Measurements from ENCODE around the gene PLA2G6.
"Not testable (repeated sequence)": the region's sequence is repeated elsewhere in the genome, so short reads cannot be mapped to it uniquely, and the experiment has no call there.

PLA2G6 gene

GRCh38 chr22:38126928-38127668 lies 54.5 kb downstream of the PLA2G6 start:
- Histone ChIP-seq H3K36me3 (ENCODE audit: control insufficient read depth, insufficient read depth, low read length) (no peaks in the 10 kb centered on the region), H3K9ac (ENCODE audit: low read length) (no peak overlapping the region), H3K4me1 (ENCODE audit: control insufficient read depth, insufficient read depth, low read length) (no peaks in the 10 kb centered on the region), H3K27ac (ENCODE audit: low read depth, low read length) (no peak overlapping the region), H3K4me3 (ENCODE audit: low read length) (no peak overlapping the region), H3K27me3 (ENCODE audit: control insufficient read depth, insufficient read depth, low read length) (no peaks in the 10 kb centered on the region)

GRCh38 chr22:38125751-38126201 lies 55.9 kb downstream of the PLA2G6 start:
- H3K27me3 ChIP-seq (ENCODE audit: control insufficient read depth, insufficient read depth, low read length), result no peaks in the 10 kb centered on the region
- H3K4me1 ChIP-seq (ENCODE audit: control insufficient read depth, insufficient read depth, low read length), result no peaks in the 10 kb centered on the region
- no peaks in the 10 kb centered on the region for H3K36me3 ChIP-seq (ENCODE audit: control insufficient read depth, insufficient read depth, low read length)
- H3K9ac ChIP-seq (ENCODE audit: low read length), result no peak overlapping the region
- no peak overlapping the region for H3K4me3 ChIP-seq (ENCODE audit: low read length)
- H3K27ac ChIP-seq (ENCODE audit: low read depth, low read length), result no peak overlapping the region

GRCh38 chr22:38125038-38125610 lies 56.5 kb downstream of the PLA2G6 start:
- H3K4me1 ChIP-seq (ENCODE audit: control insufficient read depth, insufficient read depth, low read length), result no peaks in the 10 kb centered on the region
- no peak overlapping the region for H3K27ac ChIP-seq (ENCODE audit: low read depth, low read length)
- H3K36me3 ChIP-seq (ENCODE audit: control insufficient read depth, insufficient read depth, low read length), result no peaks in the 10 kb centered on the region
- H3K9ac ChIP-seq (ENCODE audit: low read length), result no peak overlapping the region
- H3K27me3 ChIP-seq (ENCODE audit: control insufficient read depth, insufficient read depth, low read length), result no peaks in the 10 kb centered on the region
- H3K4me3 ChIP-seq (ENCODE audit: low read length), result no peak overlapping the region

- H3K4me3 ChIP-seq (ENCODE audit: low read length), result no peak overlapping the region
- no peak overlapping the region for H3K9ac ChIP-seq (ENCODE audit: low read length)
- H3K36me3 ChIP-seq (ENCODE audit: control insufficient read depth, insufficient read depth, low read length), result no peaks in the 10 kb centered on the region
- H3K27me3 ChIP-seq (ENCODE audit: control insufficient read depth, insufficient read depth, low read length), result no peaks in the 10 kb centered on the region
- H3K4me1 ChIP-seq (ENCODE audit: control insufficient read depth, insufficient read depth, low read length), result no peaks in the 10 kb centered on the region
- no peak overlapping the region for H3K27ac ChIP-seq (ENCODE audit: low read depth, low read length)
Observed at GRCh38 chr22:38124236-38124974, 57.2 kb downstream of the PLA2G6 start.

GRCh38 chr22:38122616-38123015 lies 59.0 kb downstream of the PLA2G6 start:
- no peaks in the 10 kb centered on the region for H3K4me1 ChIP-seq (ENCODE audit: control insufficient read depth, insufficient read depth, low read length)
- no peak overlapping the region for H3K4me3 ChIP-seq (ENCODE audit: low read length)
- no peak overlapping the region for H3K9ac ChIP-seq (ENCODE audit: low read length)
- H3K27ac ChIP-seq (ENCODE audit: low read depth, low read length), result no peak overlapping the region
- H3K27me3 ChIP-seq (ENCODE audit: control insufficient read depth, insufficient read depth, low read length), result no peaks in the 10 kb centered on the region
- H3K36me3 ChIP-seq (ENCODE audit: control insufficient read depth, insufficient read depth, low read length), result no peaks in the 10 kb centered on the region

- no peak overlapping the region for H3K27ac ChIP-seq (ENCODE audit: low read depth, low read length)
- H3K4me1 ChIP-seq (ENCODE audit: control insufficient read depth, insufficient read depth, low read length), result no peaks in the 10 kb centered on the region
- H3K9ac ChIP-seq (ENCODE audit: low read length), result no peak overlapping the region
- no peaks in the 10 kb centered on the region for H3K27me3 ChIP-seq (ENCODE audit: control insufficient read depth, insufficient read depth, low read length)
- H3K36me3 ChIP-seq (ENCODE audit: control insufficient read depth, insufficient read depth, low read length), result no peaks in the 10 kb centered on the region
- no peak overlapping the region for H3K4me3 ChIP-seq (ENCODE audit: low read length)
Observed at GRCh38 chr22:38120359-38121110, 61.1 kb downstream of the PLA2G6 start.

GRCh38 chr22:38118747-38119146 lies 62.9 kb downstream of the PLA2G6 start:
- H3K4me3 ChIP-seq (ENCODE audit: low read length); H3K4me1 ChIP-seq (ENCODE audit: control insufficient read depth, insufficient read depth, low read length); H3K27me3 ChIP-seq (ENCODE audit: control insufficient read depth, insufficient read depth, low read length); H3K36me3 ChIP-seq (ENCODE audit: control insufficient read depth, insufficient read depth, low read length); H3K9ac ChIP-seq (ENCODE audit: low read length); H3K27ac ChIP-seq (ENCODE audit: low read depth, low read length): not testable (repeated sequence)

- Histone ChIP-seq H3K9ac (ENCODE audit: low read length) (no peak overlapping the region), H3K4me1 (ENCODE audit: control insufficient read depth, insufficient read depth, low read length) (no peaks in the 10 kb centered on the region), H3K36me3 (ENCODE audit: control insufficient read depth, insufficient read depth, low read length) (no peaks in the 10 kb centered on the region), H3K27me3 (ENCODE audit: control insufficient read depth, insufficient read depth, low read length) (no peaks in the 10 kb centered on the region), H3K4me3 (ENCODE audit: low read length) (no peak overlapping the region), H3K27ac (ENCODE audit: low read depth, low read length) (no peak overlapping the region)
Observed at GRCh38 chr22:38118182-38118581, 63.4 kb downstream of the PLA2G6 start.

- H3K4me1 ChIP-seq (ENCODE audit: control insufficient read depth, insufficient read depth, low read length); H3K27ac ChIP-seq (ENCODE audit: low read depth, low read length); H3K36me3 ChIP-seq (ENCODE audit: control insufficient read depth, insufficient read depth, low read length); H3K9ac ChIP-seq (ENCODE audit: low read length); H3K4me3 ChIP-seq (ENCODE audit: low read length); H3K27me3 ChIP-seq (ENCODE audit: control insufficient read depth, insufficient read depth, low read length): not testable (repeated sequence)
Observed at GRCh38 chr22:38117556-38117955, 64.1 kb downstream of the PLA2G6 start.

GRCh38 chr22:38115423-38116205 lies 66.0 kb downstream of the PLA2G6 start:
- Histone ChIP-seq H3K27me3 (ENCODE audit: control insufficient read depth, insufficient read depth, low read length) (no peaks in the 10 kb centered on the region), H3K36me3 (ENCODE audit: control insufficient read depth, insufficient read depth, low read length) (no peaks in the 10 kb centered on the region), H3K4me1 (ENCODE audit: control insufficient read depth, insufficient read depth, low read length) (no peaks in the 10 kb centered on the region), H3K9ac (ENCODE audit: low read length) (no peak overlapping the region), H3K4me3 (ENCODE audit: low read length) (no peak overlapping the region), H3K27ac (ENCODE audit: low read depth, low read length) (no peak overlapping the region)

- H3K27me3 ChIP-seq (ENCODE audit: control insufficient read depth, insufficient read depth, low read length), result no peaks in the 10 kb centered on the region
- no peak overlapping the region for H3K27ac ChIP-seq (ENCODE audit: low read depth, low read length)
- no peak overlapping the region for H3K4me3 ChIP-seq (ENCODE audit: low read length)
- no peaks in the 10 kb centered on the region for H3K36me3 ChIP-seq (ENCODE audit: control insufficient read depth, insufficient read depth, low read length)
- H3K9ac ChIP-seq (ENCODE audit: low read length), result no peak overlapping the region
- no peaks in the 10 kb centered on the region for H3K4me1 ChIP-seq (ENCODE audit: control insufficient read depth, insufficient read depth, low read length)
Observed at GRCh38 chr22:38114484-38115398, 66.9 kb downstream of the PLA2G6 start.

Measured in rectal smooth muscle tissue (tissue), 1 donor.